T-cell (primary cell): Measurements from ENCODE around the gene MAL. TPM values are rescaled to one million over a fixed set of nuclear protein-coding genes. Genes with fewer than 3 reads are reported as not detected.

Experiments
- ATAC-seq, 4 experiments: fragments of 200-7000 bp in 3 of 4; fragments of 150-1000 bp in 1 of 4; cut with Tn5 transposase; replicated peaks in 1 of 4; 1 replicate in 3 of 4; 2 replicates in 1 of 4; pipeline ENCODE4 v1.10.0; 2021; ENCODE audit warnings: moderate library complexity in 3 of 4, mild to moderate bottlenecking in 2 of 4, moderate number of reproducible peaks in 1 of 4
- CTCF ChIA-PET, 2 donors: fragments of 300-600 bp; sonication (Branson Sonifier 250); formaldehyde crosslinking; loops; one replicate each; lab custom pipeline; 2022; ENCODE audit warnings: antibody characterized with exemption in 2 of 2; lab: Charles Lee
- POLR2A ChIA-PET, 2 donors: fragments of 300-600 bp; sonication (Branson Sonifier 250); formaldehyde crosslinking; loops; one replicate each; lab custom pipeline; 2022; ENCODE audit warnings: antibody characterized with exemption in 2 of 2; lab: Charles Lee
- DNase-seq, 35 experiments: peaks; one replicate each; pipeline versions ENCODE4 v3.0.0 to v3.0.0-alpha.2; 2013 to 2023
- H3K27ac ChIP-seq: one replicate; pipeline ENCODE4 v1.5.1; 2013; ENCODE audit warnings: low read length
- H3K27me3 ChIP-seq, 2 experiments: replicated peaks in 1 of 2; 1 replicate in 1 of 2; 2 replicates in 1 of 2; pipeline versions ENCODE4 v1.6.1 to v1.7.0; 2013; ENCODE audit warnings: low read length in 1 of 2, mixed read lengths in 1 of 2; ENCODE audit not compliant: control insufficient read depth in 2 of 2, insufficient read depth in 2 of 2; ENCODE audit errors: extremely low read depth in 1 of 2
- H3K36me3 ChIP-seq, 2 donors: 1 replicate in 1 of 2; 2 replicates in 1 of 2; pipeline versions ENCODE4 v1.6.1 to v1.7.0; 2013; ENCODE audit warnings: low read length in 1 of 2; ENCODE audit not compliant: control insufficient read depth in 2 of 2, insufficient read depth in 1 of 2; ENCODE audit errors: extremely low read depth in 1 of 2
- H3K4me1 ChIP-seq, 2 experiments: 1 replicate in 1 of 2; 2 replicates in 1 of 2; pipeline versions ENCODE4 v1.6.1 to v1.7.0; 2013; ENCODE audit warnings: low read length in 2 of 2, mixed read lengths in 1 of 2; ENCODE audit not compliant: insufficient read depth in 2 of 2, control insufficient read depth in 1 of 2; ENCODE audit errors: extremely low read depth in 1 of 2
- H3K4me3 ChIP-seq, 2 donors: 1 replicate in 1 of 2; 2 replicates in 1 of 2; pipeline versions ENCODE4 v1.5.1 to v1.7.0; 2013; ENCODE audit warnings: mild to moderate bottlenecking in 2 of 2, low read length in 1 of 2, moderate library complexity in 1 of 2; ENCODE audit not compliant: control insufficient read depth in 1 of 2; ENCODE audit errors: extremely low read depth in 1 of 2
- H3K9me3 ChIP-seq: 2 replicates; pipeline ENCODE4 v1.7.0; 2013
- H3K27ac Mint-ChIP-seq, 2 donors: one replicate each; pipeline ENCODE4 v1.8.0; 2020 to 2021; ENCODE audit warnings: mild to moderate bottlenecking in 2 of 2, mixed read lengths in 2 of 2
- H3K27me3 Mint-ChIP-seq, 2 donors: one replicate each; pipeline ENCODE4 v1.8.0; 2021 to 2022; ENCODE audit warnings: mixed read lengths in 2 of 2
- H3K36me3 Mint-ChIP-seq: one replicate; pipeline ENCODE4 v1.8.0; 2021; ENCODE audit warnings: mixed read lengths
- H3K4me1 Mint-ChIP-seq, 3 donors: one replicate each; pipeline ENCODE4 v1.8.0; 2020 to 2022; ENCODE audit warnings: mixed read lengths in 3 of 3, mild to moderate bottlenecking in 1 of 3
- H3K4me3 Mint-ChIP-seq, 3 donors: one replicate each; pipeline ENCODE4 v1.8.0; 2020 to 2022; ENCODE audit warnings: mild to moderate bottlenecking in 3 of 3, mixed read lengths in 3 of 3, moderate library complexity in 3 of 3
- H3K9me3 Mint-ChIP-seq, 3 donors: one replicate each; pipeline ENCODE4 v1.8.0; 2020 to 2022; ENCODE audit warnings: mixed read lengths in 3 of 3
- WGBS: methylation state at CpG from one replicate; pipeline ENCODE4 v1.1.5; 2013; ENCODE audit warnings: missing lambda C conversion rate; ENCODE audit not compliant: insufficient coverage; 5-methylcytosine and 5-hydroxymethylcytosine counted together
- total RNA-seq, 35 experiments: library from RNA in 6 of 35; stranded (reverse) in 6 of 35; fragments of 120-200 nt in 1 of 35; gene quantifications; one replicate each; pipeline versions ENCODE4 v1.2.1 to v1.2.4 and lab custom pipeline; 2013 to 2026

Gene MAL
- total RNA-seq (100 to 1,000 TPM; 129 to 179 (median 150) TPM), total RNA-seq (lab: John Stamatoyannopoulos, UW) (3.9 to 104 (median 60.1) reads per million in 29 experiments)
- 122 TPM for total RNA-seq (2013)

DNA sequence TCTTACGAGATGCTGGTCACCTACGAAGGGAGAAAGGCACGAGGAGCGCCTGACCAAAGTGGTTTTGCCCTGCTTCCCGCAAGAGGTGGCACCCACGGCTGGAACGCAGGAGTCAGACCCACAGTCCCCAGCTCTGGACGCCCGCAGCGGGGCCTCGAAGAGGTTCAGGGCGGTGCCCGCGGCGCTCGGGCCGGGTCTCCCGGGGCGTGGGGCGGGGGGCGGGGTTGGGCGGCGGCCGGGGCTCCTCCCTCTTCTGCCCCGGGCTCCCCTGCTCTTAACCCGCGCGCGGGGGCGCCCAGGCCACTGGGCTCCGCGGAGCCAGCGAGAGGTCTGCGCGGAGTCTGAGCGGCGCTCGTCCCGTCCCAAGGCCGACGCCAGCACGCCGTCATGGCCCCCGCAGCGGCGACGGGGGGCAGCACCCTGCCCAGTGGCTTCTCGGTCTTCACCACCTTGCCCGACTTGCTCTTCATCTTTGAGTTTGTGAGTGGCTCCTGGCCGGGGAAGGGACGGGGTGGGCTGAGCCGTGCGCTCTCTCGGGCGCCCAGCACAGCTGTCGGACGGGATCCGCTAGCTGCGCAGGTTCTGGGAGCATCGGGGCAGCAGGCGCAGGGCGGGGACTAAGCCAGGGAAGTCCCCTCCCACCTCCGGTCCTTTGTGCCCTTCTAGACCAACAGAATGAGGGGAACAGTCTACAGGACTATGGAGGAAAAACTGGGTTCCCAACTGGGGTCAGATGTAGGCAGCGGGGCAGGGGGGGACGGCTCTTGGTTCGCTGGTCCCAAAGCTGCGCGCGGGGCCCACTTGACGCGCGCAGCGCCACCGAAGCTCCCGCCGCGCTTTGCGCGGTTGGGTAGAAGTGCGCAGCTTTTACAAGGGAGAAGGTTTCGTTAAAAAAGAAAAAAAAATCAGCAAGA lies at the start of gene MAL:
TSS of gene MAL (plus strand) at position 303 of the 914 bp plus-strand sequence. CDS start at position 388, 85 bp downstream.
- Histone ChIP-seq H3K4me3 (peak within 1 kb of the TSS; percentile 85 to 93), H3K9me3 (no peaks in the 10 kb centered on the region), H3K36me3 (peaks cover 4% of the 10 kb centered on the region in 2 donors), H3K27ac (peak within 1 kb of the TSS; percentile 52), H3K4me1 (peaks cover 40 to 65% of the 10 kb centered on the region in 2 experiments), H3K27me3 (peaks cover 0 to 27% of the 10 kb centered on the region in 2 experiments)
- ATAC-seq: peak; percentile 69 to 72 (median 70)
- H3K9me3 Mint-ChIP-seq: no peaks in the 10 kb centered on the region
- H3K36me3 Mint-ChIP-seq: peaks cover 8% of the 10 kb centered on the region
- WGBS: under 1% methylated on average over 73 of the region's 81 CpGs
- H3K4me1 Mint-ChIP-seq: peaks cover 72 to 81% (median 73%) of the 10 kb centered on the region in 3 donors
- H3K4me3 Mint-ChIP-seq: peak within 1 kb of the TSS; percentile 99 to 100 (median 99)
- CTCF ChIA-PET: interaction anchor here (0.8 to 6.5 kb wide), 6 partner anchors 28 to 90 kb away, joined by 3 to 154 read pairs (median 5); no protein-coding TSS in a partner anchor
- peak in 34 of 35 experiments; percentile 22 to 77 (median 50) for DNase-seq
- POLR2A ChIA-PET: no interaction called here
- peak within 1 kb of the TSS; percentile 99 to 100 for H3K27ac Mint-ChIP-seq
- H3K27me3 Mint-ChIP-seq: peaks cover 0 to 11% of the 10 kb centered on the region in 2 donors

DNA sequence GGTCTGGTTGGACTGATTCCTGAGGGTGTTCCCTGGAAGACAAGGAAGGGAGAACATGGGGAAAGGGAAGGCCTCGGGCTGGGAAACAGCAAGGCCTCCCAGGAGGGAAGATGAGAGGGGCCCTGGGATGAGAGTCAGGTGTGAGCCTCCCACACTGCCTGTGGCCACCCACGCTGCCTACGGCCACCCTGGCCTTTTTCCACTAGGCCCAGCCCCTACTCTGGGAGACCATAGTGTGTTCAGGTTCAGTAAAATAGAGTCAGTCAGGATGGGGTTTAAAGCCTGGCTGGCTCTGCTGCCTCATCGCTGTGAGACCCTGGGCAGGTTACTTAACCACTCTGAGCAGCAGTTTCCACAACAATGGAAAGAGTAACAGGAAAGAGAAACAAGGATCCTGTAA lies 47.7 kb upstream of the MAL start:
- no peak for DNase-seq
- no peaks in the 10 kb centered on the region for H3K4me1 Mint-ChIP-seq
- Histone ChIP-seq H3K4me3 (no peak overlapping the region), H3K36me3 (no peaks in the 10 kb centered on the region), H3K27me3 (peaks cover 0 to 28% of the 10 kb centered on the region in 2 experiments), H3K4me1 (no peaks in the 10 kb centered on the region), H3K9me3 (no peaks in the 10 kb centered on the region), H3K27ac (no peak overlapping the region)
- H3K27me3 Mint-ChIP-seq: peaks cover 31 to 33% of the 10 kb centered on the region in 2 donors
- no peaks in the 10 kb centered on the region for H3K36me3 Mint-ChIP-seq
- ChIA-PET POLR2A (no interaction called here), CTCF (no interaction called here)
- ATAC-seq: no peak
- no peak overlapping the region for H3K27ac Mint-ChIP-seq
- H3K4me3 Mint-ChIP-seq: no peak overlapping the region
- WGBS: 87% methylated on average over 3 of the region's 4 CpGs
- H3K9me3 Mint-ChIP-seq: no peaks in the 10 kb centered on the region

DNA sequence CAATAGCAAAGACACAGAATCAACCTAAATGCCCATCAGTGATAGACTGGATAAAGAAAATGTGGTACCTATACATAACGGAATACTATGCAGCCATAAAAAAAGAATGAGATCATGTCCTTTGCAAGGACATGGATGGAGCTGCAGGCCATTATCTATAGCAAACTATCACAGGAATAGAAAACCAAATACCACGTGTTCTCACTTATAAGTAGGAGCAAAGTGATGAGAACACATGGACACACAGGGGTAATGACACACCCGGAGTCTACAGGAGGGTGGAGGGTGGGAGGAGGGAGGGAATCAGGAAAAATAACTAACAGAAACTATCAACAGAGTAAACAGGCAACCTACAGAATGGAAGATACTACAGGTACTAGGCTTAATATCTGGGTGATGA lies 46.6 kb upstream of the MAL start:
- DNase-seq: no peak
- H3K4me1 ChIP-seq: no peaks in the 10 kb centered on the region
- no peak overlapping the region for H3K4me3 ChIP-seq
- no peaks in the 10 kb centered on the region for H3K36me3 ChIP-seq
- ATAC-seq: no peak
- Mint-ChIP-seq H3K4me3 (no peak overlapping the region), H3K9me3 (no peaks in the 10 kb centered on the region), H3K27ac (no peak overlapping the region), H3K36me3 (no peaks in the 10 kb centered on the region), H3K4me1 (no peaks in the 10 kb centered on the region), H3K27me3 (peaks cover 27 to 32% of the 10 kb centered on the region in 2 donors)
- WGBS: no CpG with 5 or more reads among the region's 3 CpGs
- H3K9me3 ChIP-seq: no peaks in the 10 kb centered on the region
- ChIA-PET CTCF (no interaction called here), POLR2A (no interaction called here)
- H3K27me3 ChIP-seq: peaks cover 0 to 27% of the 10 kb centered on the region in 2 experiments
- no peak overlapping the region for H3K27ac ChIP-seq

GRCh38 chr2:94979406-94980375 lies 45.8 kb upstream of the MAL start:
- ChIA-PET POLR2A (no interaction called here), CTCF (no interaction called here)
- H3K4me1 Mint-ChIP-seq: no peaks in the 10 kb centered on the region
- Histone ChIP-seq H3K36me3 (no peaks in the 10 kb centered on the region), H3K9me3 (no peaks in the 10 kb centered on the region), H3K27me3 (peaks cover 0 to 23% of the 10 kb centered on the region in 2 experiments), H3K4me3 (no peak overlapping the region), H3K27ac (no peak overlapping the region), H3K4me1 (no peaks in the 10 kb centered on the region)
- H3K4me3 Mint-ChIP-seq: no peak overlapping the region
- peaks cover 26 to 31% of the 10 kb centered on the region in 2 donors for H3K27me3 Mint-ChIP-seq
- WGBS: 89% methylated on average over 8 of the region's 10 CpGs
- no peaks in the 10 kb centered on the region for H3K9me3 Mint-ChIP-seq
- no peaks in the 10 kb centered on the region for H3K36me3 Mint-ChIP-seq
- H3K27ac Mint-ChIP-seq: no peak overlapping the region
- ATAC-seq (no peak), DNase-seq (no peak)

- no peak for DNase-seq
- 91% methylated on average over 11 of the region's 15 CpGs for WGBS
- Mint-ChIP-seq H3K4me3 (no peak overlapping the region), H3K4me1 (no peaks in the 10 kb centered on the region), H3K27me3 (peaks cover 26 to 29% of the 10 kb centered on the region in 2 donors), H3K9me3 (no peaks in the 10 kb centered on the region), H3K36me3 (no peaks in the 10 kb centered on the region), H3K27ac (no peak overlapping the region)
- Histone ChIP-seq H3K4me1 (no peaks in the 10 kb centered on the region), H3K36me3 (no peaks in the 10 kb centered on the region), H3K9me3 (no peaks in the 10 kb centered on the region), H3K27me3 (peaks cover 0 to 31% of the 10 kb centered on the region in 2 experiments), H3K27ac (no peak overlapping the region), H3K4me3 (no peak overlapping the region)
- ChIA-PET POLR2A (no interaction called here), CTCF (no interaction called here)
- ATAC-seq: no peak
These were observed 45.1 kb upstream of the MAL start for GRCh38 chr2:94980406-94980805.

DNA sequence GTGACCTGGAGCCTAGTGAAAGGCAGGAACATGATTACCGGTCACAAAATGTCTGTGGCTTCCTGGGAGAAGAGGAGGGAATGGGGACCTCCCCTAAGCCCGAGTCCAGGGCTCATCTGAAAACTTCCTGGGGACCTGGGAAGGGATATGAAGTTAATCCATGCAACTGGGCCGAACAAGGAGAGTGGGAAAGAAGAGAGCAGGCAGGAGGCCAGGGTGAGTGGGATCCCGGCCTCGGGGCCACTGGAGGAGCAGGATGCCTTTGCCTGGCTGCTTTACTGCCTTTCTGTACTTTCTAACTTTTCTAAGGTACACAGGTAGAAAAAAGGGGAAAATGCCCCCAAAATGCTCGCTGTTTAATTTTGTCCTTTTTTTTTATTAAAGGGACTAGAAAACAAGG lies 43.4 kb upstream of the MAL start:
- Mint-ChIP-seq H3K36me3 (no peaks in the 10 kb centered on the region), H3K27ac (no peak overlapping the region), H3K9me3 (no peaks in the 10 kb centered on the region), H3K27me3 (peaks cover 26 to 31% of the 10 kb centered on the region in 2 donors), H3K4me3 (no peak overlapping the region), H3K4me1 (no peaks in the 10 kb centered on the region)
- ChIA-PET POLR2A (no interaction called here), CTCF (no interaction called here)
- Histone ChIP-seq H3K27me3 (peaks cover 0 to 34% of the 10 kb centered on the region in 2 experiments), H3K4me1 (no peaks in the 10 kb centered on the region), H3K9me3 (no peaks in the 10 kb centered on the region), H3K4me3 (no peak overlapping the region), H3K36me3 (no peaks in the 10 kb centered on the region), H3K27ac (no peak overlapping the region)
- WGBS: 100% methylated on average over 1 of the region's 6 CpGs
- no peak for DNase-seq
- no peak for ATAC-seq
